Neural crest cell (in vitro differentiated cells): ENCODE measurements around the gene CLEC17A. TPM values are rescaled to one million over a fixed set of nuclear protein-coding genes. Genes with fewer than 3 reads are reported as not detected.

Experiments
- DNase-seq: peaks from one replicate; pipeline ENCODE4 v3.0.0; 2021; ENCODE audit warnings: low read depth, mixed read lengths, low spot score
- H3K27ac Mint-ChIP-seq: one replicate; pipeline ENCODE4 v1.8.0; 2021; ENCODE audit warnings: mild to moderate bottlenecking, mixed read lengths; ENCODE audit not compliant: unreplicated experiment
- H3K27me3 Mint-ChIP-seq: 2 replicates; pipeline ENCODE4 v1.8.0; 2021; ENCODE audit warnings: low read depth, mild to moderate bottlenecking, mixed read lengths
- H3K36me3 Mint-ChIP-seq: 2 replicates; pipeline ENCODE4 v1.8.0; 2021; ENCODE audit warnings: low read depth, mild to moderate bottlenecking, mixed read lengths
- H3K4me1 Mint-ChIP-seq: 2 replicates; pipeline ENCODE4 v1.8.0; 2021; ENCODE audit warnings: mixed read lengths
- H3K4me3 Mint-ChIP-seq: one replicate; pipeline ENCODE4 v1.8.0; 2021; ENCODE audit warnings: mild to moderate bottlenecking, mixed read lengths
- H3K9me3 Mint-ChIP-seq: 2 replicates; pipeline ENCODE4 v1.8.0; 2021; ENCODE audit warnings: mixed read lengths
- CTCF ChIP-seq: fragments of 200-600 bp; sonication (generic); conservative IDR thresholded peaks from 2 replicates; pipeline ENCODE4 v1.5.0; 2021; ENCODE audit warnings: antibody characterized with exemption, mild to moderate bottlenecking
- total RNA-seq: library from RNA; stranded (reverse); gene quantifications from 2 replicates; pipeline ENCODE4 v1.2.1, GENCODE V29; 2021

Gene CLEC17A
- total RNA-seq, 1 donor from 2014 or later = not detected

- no peak for DNase-seq
- Mint-ChIP-seq H3K4me3 (no peak overlapping the region), H3K27me3 (no peaks in the 10 kb centered on the region), H3K36me3 (peaks cover 5% of the 10 kb centered on the region), H3K9me3 (no peaks in the 10 kb centered on the region), H3K4me1 (peaks cover 9% of the 10 kb centered on the region), H3K27ac (no peak overlapping the region)
- no peak for TF ChIP-seq CTCF
Measured at GRCh38 chr19:14565298-14565679, 17.6 kb upstream of the CLEC17A start.

GRCh38 chr19:14565765-14566711 lies 16.8 kb upstream of the CLEC17A start:
- Mint-ChIP-seq H3K27me3 (no peaks in the 10 kb centered on the region), H3K4me1 (peaks cover 5% of the 10 kb centered on the region), H3K4me3 (no peak overlapping the region), H3K36me3 (peaks cover 5% of the 10 kb centered on the region), H3K9me3 (no peaks in the 10 kb centered on the region), H3K27ac (no peak overlapping the region)
- DNase-seq = no peak
- no peak for TF ChIP-seq CTCF

GRCh38 chr19:14566712-14567077 lies 16.2 kb upstream of the CLEC17A start:
- H3K27me3 Mint-ChIP-seq = no peaks in the 10 kb centered on the region
- H3K27ac Mint-ChIP-seq = no peak overlapping the region
- no peak overlapping the region for H3K4me3 Mint-ChIP-seq
- no peaks in the 10 kb centered on the region for H3K9me3 Mint-ChIP-seq
- H3K36me3 Mint-ChIP-seq = peaks cover 5% of the 10 kb centered on the region
- peaks cover 7% of the 10 kb centered on the region for H3K4me1 Mint-ChIP-seq
- no peak for DNase-seq
- no peak for TF ChIP-seq CTCF

- no peak for TF ChIP-seq CTCF
- H3K4me1 Mint-ChIP-seq = peaks cover 11% of the 10 kb centered on the region
- no peaks in the 10 kb centered on the region for H3K27me3 Mint-ChIP-seq
- H3K27ac Mint-ChIP-seq = peak overlapping the region; percentile 67
- H3K4me3 Mint-ChIP-seq = peak overlapping the region; percentile 47
- H3K9me3 Mint-ChIP-seq = no peaks in the 10 kb centered on the region
- no peak for DNase-seq
- H3K36me3 Mint-ChIP-seq = peaks cover 5% of the 10 kb centered on the region
Measured at GRCh38 chr19:14567079-14567478, 15.8 kb upstream of the CLEC17A start.

GRCh38 chr19:14570864-14571527 lies 11.9 kb upstream of the CLEC17A start:
- Mint-ChIP-seq H3K27ac (peak overlapping the region; percentile 35), H3K27me3 (no peaks in the 10 kb centered on the region), H3K36me3 (peaks cover 3% of the 10 kb centered on the region), H3K4me1 (peaks cover 18% of the 10 kb centered on the region), H3K9me3 (no peaks in the 10 kb centered on the region), H3K4me3 (peak overlapping the region; percentile 97)
- no peak for TF ChIP-seq CTCF
- DNase-seq = no peak
